ENCODE measurements around the gene TESMIN.

The TESMIN gene

DNA sequence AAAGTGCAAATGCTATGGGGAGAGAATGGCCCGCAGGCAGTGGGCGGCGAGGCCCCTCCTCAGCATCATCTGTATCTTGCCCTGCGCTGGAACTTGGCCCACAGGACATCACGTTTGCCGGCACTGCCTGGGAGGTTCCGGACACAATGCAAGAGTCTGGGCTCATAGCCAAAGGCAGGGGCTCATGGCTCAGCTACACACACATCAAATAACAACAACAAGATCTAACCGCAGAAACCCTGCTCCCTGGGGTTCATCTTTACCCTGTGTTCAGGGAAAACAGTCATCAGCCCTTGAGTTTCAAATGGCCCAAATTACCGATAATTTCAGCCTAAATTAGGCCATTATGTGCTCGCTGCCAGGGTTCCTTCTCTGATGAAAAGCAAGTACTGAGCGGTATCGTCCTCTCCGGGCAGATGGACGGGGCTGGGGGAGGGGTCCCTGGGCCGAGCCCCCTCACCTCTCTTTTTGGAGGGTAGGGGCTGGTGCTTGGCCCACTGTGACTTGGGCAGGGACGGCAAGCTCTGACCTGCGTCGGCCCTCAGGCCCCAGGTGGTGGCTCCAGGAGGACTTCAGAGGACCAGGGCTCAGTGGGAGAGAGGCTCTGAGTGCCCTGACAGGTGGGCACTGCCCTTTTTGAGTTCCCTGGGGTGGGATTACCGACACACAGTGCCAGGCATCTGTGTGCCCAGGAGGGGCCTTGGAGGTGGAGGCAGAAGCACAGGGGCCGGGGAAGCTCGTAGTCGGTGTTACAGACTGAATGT is 92.0 kb downstream of the TESMIN start:
- DNase-seq (ENCODE audit: low read depth) = no peak

DNA sequence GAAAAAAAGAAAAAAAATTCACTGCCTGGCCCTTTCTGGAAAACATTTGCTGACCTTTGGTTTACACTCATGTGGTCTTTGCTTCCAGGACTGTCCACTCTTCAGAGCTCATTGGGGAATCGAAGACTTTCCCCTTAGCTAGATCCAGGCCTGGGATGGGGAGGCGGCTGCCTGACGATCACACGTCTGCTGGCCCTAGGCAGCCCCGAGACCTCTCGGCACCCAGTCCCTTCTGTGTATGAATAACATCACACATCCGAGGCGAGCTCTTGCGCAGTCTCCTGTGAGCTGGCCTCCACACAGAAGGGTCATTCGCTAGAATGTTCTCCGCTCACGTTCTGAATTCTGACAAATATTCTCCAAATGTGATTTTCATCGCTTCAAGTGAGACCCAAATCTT is 92.7 kb downstream of the TESMIN start:
- no peak for DNase-seq (ENCODE audit: low read depth)

- no peak for DNase-seq (ENCODE audit: low read depth)
Measured at GRCh38 chr11:68658097-68658496, 93.2 kb downstream of the TESMIN start.
